NCI-H2196 treated with DMSO at 0.1 percent for 48 hours (cell line): ENCODE data around the gene DCDC2B.

Source experiments
- DNase-seq: peaks from one replicate; lab custom pipeline; 2025; ENCODE audit not compliant: unreplicated experiment; lab: John Stamatoyannopoulos, UW

DCDC2B gene

GRCh38 chr1:32221980-32222755, 13.3 kb downstream of the DCDC2B start, which contains the start of the genes EIF3I and TMEM234:
Gene EIF3I (plus strand): TSS chr1:32222407. CDS start chr1:32222442, 35 bp downstream.
Gene TMEM234 (minus strand): TSS chr1:32222353. CDS start chr1:32222322, 31 bp downstream.
- peak; percentile 80 for DNase-seq

DNA sequence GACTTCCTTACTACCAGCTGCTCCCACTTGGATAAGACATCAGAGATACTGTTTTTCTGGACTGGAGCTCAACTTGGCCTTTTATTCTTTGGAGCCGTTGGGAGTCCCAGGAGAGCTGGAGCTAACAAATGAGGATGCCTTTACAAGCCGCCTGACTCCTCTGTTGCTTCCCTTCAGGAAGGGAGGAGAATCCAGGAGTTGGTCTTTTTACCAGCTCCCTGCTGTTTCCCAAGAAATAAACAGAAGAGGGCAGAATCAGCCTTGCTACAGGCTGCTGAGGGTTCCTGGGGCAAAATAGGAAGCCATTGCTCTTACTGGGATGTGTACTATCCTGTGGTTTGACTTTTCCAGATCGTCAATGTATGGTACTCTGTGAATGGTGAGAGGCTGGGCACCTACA, 14.8 kb downstream of the DCDC2B start:
- DNase-seq: no peak

- DNase-seq: no peak
Measured at GRCh38 chr1:32224285-32224684, 15.4 kb downstream of the DCDC2B start.

DNA sequence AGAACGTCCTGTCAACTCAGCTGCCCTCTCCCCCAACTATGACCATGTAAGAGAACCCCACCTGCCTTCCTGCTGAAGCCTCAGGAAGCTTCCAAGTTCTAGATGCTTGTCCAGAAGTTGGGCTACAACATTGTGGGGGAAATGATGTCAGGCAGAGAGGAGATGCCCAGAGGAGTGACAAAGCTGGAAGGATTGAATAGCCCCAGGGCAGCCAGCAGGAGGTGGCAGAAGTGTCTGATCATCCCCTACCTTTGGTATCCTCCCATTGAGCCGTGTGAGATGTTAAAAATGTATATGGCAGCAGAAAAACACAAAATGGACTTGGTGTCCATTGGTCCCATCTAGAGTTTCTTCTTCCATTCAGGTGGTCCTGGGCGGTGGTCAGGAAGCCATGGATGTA, 19.9 kb downstream of the DCDC2B start:
- no peak for DNase-seq

- no peak for DNase-seq
Measured at GRCh38 chr1:32231843-32232432, 23.0 kb downstream of the DCDC2B start.

GRCh38 chr1:32232558-32233304, 23.8 kb downstream of the DCDC2B start:
- DNase-seq: no peak

DNA sequence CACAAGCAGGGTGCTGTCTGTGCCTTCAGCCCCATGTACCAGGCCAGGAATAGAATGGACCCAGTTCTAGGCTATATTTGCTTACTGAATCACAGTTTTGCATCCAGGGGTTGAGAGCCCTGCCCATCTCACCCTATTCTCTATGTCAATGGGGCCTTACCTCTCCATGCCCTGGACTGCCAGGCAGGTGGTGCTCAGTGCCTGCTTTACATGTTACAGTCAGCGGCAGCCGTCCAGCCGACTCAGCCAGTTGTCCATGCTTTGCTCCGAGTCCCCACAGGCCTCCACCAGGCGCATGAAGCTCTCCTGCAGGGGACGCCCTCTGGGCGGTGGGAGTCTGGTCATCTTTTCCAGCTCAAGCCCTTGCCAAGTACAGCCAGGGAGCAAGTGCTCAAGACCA, 25.9 kb downstream of the DCDC2B start:
- DNase-seq: no peak

DNA sequence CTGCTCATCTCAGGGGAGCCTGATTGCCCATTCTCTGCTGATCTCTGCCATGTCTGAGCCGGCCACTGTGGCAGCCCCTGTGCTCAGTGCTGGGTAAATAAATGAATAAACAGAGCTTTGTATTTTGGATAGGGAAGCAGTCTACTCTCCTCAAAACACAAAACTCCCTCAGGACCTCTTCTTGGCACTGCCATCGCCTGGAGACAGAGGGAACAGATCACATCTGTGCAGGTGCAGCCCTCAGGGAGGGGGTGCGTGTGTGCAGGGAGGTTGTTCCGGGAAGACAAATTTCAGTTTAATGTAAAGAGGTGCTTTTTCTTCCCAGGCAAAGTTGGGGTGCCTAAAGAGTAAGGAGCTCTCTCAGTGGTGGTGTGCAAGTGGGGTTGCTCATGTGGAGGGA, 30.4 kb downstream of the DCDC2B start:
- DNase-seq: peak; percentile 27

- DNase-seq: no peak
Measured at GRCh38 chr1:32239790-32240139, 30.9 kb downstream of the DCDC2B start.

- DNase-seq: peak; percentile 89
Measured at GRCh38 chr1:32240140-32240951, 31.5 kb downstream of the DCDC2B start.

DNA sequence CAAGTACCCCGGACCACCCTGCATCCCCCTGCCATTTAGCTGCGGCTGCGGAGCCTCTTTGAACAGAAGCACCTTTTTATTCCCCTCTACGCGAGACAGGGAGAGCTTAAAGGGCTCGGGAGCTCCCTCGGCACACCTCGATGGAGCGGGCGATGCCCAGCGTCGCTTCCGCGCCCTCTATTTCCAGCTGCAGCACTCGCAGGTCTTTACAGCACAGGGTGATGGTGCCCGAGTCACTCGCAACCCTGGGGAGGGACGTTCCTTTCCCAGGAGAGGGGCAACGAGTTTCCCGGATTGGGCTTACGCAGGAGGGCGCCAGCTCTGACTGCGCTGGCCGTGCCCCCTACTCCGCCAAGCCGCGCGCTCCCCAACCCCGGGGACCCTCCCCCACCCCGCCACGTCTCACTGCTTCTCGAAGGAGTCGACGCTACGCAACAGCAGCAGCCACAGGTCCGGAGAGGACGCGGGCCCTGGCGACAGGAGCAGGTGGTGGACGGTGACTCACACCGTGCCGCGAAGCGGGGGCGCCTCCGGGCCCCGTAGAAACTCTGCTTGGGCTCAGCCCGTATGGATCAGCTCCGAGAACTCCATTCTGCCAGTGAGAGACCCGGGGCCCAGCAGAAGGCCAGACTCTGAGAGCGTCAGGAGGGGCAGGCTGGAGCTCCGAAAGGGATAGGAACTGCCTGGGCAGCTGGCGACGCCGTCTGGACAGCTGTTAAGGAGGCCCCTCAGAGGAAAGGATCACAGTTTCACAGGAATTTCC, 32.3 kb downstream of the DCDC2B start:
- DNase-seq: peak; percentile 20

DNA sequence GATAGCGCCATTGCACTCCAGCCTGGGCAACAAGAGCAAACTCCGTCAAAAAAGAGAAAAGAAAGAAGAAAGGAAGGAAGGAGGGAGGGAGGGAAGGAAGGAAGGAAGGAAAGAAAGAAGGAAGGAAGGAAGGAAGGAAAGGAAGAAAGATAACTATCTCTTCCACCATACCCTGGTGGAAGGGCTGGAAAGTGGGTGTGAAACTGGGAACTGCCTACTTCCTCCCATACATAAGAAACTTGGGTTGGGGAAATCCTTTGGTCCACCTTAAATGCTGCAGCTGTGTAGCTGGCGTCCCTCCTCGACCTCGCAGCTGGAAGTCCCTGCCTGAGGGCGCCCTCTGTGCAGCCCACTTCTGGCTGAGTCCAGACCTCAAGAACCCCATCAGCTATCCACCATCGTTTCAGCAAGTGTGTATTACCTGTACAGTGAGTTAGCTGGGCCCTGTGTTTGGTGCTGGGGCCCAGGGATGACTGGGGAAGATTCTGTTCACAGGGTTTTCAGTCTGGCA, 33.5 kb downstream of the DCDC2B start:
- DNase-seq: no peak

DNA sequence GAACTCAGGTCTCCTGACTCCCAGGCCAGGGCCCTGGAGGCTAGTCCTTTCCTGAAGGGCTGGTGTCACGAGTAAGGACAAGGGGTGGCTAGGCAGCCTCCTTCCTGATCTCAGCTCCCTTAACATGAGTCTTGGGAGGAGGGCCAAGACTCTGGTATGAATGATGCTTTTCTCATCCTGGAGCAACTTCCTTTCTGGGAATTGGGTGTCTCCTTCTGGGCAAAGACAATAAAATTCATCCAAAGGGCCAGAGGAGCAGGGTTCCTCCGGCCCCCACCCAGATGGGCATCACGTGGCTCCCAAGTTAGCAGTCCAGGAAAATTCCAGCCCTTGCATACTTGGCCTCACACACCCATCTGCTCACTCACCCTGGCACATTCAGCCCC, 38.0 kb downstream of the DCDC2B start, which contains the start of gene FAM167B:
FAM167B (plus strand) TSS at position 335 of the 386 bp plus-strand sequence. CDS start 200 bp downstream, outside the sequence.
- DNase-seq: no peak

DNA sequence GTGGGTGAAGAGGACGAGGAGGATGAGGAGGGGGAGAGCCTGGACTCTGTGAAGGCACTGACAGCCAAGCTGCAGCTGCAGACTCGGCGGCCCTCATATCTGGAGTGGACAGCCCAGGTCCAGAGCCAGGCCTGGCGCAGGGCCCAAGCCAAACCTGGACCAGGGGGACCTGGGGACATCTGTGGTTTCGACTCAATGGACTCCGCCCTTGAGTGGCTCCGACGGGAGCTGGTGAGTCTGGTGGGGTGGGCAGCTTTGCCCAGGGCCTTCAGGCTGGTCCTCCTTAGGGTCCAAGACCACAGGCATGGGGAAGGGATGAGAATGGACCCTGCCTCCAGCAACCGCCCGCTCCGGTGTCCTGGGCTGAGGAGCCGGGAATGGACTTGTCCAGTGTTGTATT, 38.6 kb downstream of the DCDC2B start:
- DNase-seq: no peak

DNA sequence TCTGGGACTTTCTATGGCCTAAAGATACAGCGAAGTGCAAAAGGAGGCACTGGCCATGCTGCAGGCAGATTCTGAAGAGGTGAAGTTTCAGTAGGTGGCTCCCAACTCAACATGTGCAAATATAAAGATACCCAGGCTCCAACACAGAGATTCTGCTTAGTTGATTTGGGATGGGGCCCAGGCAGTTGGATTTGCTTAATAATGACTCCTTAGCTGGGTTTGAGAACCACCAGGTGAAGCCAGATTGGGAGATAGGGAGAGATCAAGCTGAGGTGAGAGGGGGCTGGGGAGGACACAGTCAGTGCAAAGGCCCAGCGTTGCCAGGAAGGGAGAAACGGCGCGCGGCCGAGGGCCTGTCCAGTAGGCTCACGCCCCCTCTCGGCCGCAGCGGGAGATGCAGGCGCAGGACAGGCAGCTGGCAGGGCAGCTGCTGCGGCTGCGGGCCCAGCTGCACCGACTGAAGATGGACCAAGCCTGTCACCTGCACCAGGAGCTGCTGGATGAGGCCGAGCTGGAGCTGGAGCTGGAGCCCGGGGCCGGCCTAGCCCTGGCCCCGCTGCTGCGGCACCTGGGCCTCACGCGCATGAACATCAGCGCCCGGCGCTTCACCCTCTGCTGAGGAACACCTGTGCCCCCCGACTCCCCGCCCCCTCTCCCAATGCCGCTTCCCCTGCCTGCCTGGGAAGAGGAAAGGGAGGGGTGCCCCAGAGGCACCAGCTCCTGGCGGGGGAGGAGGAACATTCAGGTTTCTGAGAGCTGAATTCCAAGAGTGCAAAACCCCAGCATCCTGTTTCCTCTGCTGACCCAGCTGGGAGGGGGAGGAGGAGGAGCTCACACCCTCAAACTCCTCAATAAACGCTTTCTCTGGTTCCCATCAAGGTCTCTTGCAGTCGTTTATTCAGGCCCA, 39.3 kb downstream of the DCDC2B start:
- DNase-seq: peak; percentile 90

GRCh38 chr1:32249831-32250525, 41.1 kb downstream of the DCDC2B start:
- DNase-seq: no peak

- DNase-seq: no peak
Measured at GRCh38 chr1:32250893-32251716, 42.2 kb downstream of the DCDC2B start, which contains the start of gene LCK. Gene LCK (plus strand): TSS chr1:32251265. CDS start chr1:32274330, 23,065 bp downstream.
